ENCODE data around the gene ATAD3C. TPM values are rescaled to one million over a fixed set of nuclear protein-coding genes. Genes with fewer than 3 reads are reported as not detected.
"Not testable (repeated sequence)": the region's sequence is repeated elsewhere in the genome, so short reads cannot be mapped to it uniquely, and the experiment has no call there.

Gene ATAD3C
- total RNA-seq, 1 experiment from 2014 or later: not detected

DNA sequence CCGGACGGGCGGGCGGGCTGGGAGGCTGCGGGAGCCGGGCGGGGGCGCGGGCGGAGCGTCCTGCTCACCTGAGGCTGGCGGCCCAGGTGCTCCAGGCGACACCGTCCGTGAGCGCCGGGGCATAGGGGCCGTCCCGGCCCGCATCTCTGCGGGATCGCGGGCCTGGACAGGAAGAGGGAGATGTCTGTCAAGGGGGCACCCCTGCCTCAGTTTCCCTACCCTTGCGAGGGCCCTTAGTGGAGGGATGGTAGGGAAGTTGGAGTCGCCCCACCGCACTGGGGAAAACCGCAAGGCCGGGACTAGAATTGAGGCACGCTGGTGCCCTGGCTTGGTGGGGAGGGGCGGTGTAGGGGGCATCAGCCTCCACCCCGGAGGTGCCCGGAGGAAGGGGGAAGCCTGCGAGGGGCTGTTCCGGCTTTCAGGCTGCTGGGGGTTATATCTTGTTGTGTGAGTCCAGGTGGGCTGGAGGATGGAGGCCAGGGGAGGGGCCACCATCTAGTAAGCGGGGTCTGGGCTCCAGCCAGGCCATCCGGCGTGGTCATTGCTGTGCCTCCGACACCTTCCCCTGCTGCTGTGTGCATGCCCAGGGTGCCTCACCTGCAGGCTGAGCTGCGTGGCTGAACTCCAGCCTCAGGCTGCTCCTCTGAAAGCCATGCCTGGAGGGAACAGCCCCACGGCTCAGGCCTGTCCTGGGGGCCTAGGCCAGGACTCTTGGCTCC lies 13.4 kb upstream of the ATAD3C start:
- Histone ChIP-seq H3K27me3 (no peaks in the 10 kb centered on the region), H3K36me3 (no peaks in the 10 kb centered on the region), H3K9me3 (no peaks in the 10 kb centered on the region), H3K4me3 (peak overlapping the region; percentile 23; the same call in 1 of the 2 replicates)
- no peak for DNase-seq

DNA sequence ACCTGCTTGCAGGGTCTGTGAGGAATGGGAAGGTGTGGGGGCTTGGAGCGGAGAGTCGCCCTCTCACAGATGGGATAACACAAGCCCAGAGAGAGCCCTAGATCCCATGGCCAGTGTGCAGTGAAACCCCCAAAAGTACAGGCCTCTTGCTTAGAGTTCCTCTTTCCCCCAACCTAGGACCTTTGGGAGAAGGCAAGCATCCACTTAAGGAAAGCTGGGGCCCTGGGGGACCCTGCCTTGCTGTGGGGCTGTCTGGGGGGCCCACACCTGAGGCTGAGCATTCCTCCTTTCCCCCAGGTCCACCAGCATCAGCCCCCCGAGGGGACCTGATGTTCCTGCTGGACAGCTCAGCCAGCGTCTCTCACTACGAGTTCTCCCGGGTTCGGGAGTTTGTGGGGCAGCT lies 12.9 kb upstream of the ATAD3C start:
- Histone ChIP-seq H3K4me3 (no peak overlapping the region), H3K36me3 (no peaks in the 10 kb centered on the region), H3K27me3 (no peaks in the 10 kb centered on the region), H3K9me3 (no peaks in the 10 kb centered on the region)
- no peak for DNase-seq

DNA sequence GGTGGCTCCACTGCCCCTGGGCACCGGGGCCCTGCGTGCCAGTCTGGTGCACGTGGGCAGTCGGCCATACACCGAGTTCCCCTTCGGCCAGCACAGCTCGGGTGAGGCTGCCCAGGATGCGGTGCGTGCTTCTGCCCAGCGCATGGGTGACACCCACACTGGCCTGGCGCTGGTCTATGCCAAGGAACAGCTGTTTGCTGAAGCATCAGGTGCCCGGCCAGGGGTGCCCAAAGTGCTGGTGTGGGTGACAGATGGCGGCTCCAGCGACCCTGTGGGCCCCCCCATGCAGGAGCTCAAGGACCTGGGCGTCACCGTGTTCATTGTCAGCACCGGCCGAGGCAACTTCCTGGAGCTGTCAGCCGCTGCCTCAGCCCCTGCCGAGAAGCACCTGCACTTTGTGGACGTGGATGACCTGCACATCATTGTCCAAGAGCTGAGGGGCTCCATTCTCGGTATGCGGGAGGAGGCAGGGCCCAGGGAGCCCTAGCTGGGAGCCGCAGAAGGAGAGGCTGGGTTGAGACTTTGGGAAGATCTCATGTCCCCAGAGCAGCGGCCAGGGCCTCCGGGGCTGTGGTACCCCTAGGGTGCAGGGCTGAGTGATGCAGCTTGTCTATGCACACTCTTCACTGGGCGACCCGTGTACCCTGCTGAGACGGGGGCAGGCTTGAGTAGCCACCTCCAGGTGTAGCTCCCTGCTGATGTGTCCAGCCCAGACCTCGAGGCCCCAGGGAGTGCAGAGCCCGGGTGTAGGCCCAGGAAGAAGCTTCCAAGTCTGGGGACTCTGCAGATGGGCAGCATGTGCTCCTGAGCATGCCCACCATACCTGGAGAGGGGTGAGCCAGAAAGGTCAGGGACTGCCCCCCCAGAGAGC lies 12.2 kb upstream of the ATAD3C start:
- Histone ChIP-seq H3K4me3 (no peak overlapping the region), H3K36me3 (no peaks in the 10 kb centered on the region), H3K9me3 (no peaks in the 10 kb centered on the region), H3K27me3 (no peaks in the 10 kb centered on the region)
- DNase-seq: no peak

DNA sequence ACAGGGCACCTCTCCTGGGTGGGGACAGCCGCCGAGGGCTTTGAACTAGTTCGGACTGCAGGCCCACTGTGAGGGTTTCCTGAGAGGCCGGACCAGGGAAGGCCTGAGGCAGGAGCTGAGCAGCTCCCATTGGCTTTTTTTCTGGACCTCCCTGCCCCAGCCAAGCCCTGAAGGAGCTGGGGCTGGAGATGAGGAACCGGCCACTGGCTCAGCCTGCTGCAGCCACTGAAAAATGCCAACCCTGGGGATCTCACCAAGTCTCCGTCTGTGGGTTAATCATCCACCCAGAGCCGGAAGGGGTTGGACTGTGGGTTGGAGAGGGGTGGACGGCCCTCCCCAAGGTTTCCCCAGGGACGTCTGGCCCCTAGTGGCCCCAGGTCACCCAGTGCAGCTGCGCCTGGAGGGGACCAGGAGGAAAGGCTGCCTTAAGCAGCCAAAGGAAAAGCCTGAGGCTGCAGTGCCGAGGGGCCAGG lies 11.5 kb upstream of the ATAD3C start:
- Histone ChIP-seq H3K9me3 (no peaks in the 10 kb centered on the region), H3K36me3 (no peaks in the 10 kb centered on the region), H3K4me3 (no peak overlapping the region), H3K27me3 (no peaks in the 10 kb centered on the region)
- DNase-seq: no peak

DNA sequence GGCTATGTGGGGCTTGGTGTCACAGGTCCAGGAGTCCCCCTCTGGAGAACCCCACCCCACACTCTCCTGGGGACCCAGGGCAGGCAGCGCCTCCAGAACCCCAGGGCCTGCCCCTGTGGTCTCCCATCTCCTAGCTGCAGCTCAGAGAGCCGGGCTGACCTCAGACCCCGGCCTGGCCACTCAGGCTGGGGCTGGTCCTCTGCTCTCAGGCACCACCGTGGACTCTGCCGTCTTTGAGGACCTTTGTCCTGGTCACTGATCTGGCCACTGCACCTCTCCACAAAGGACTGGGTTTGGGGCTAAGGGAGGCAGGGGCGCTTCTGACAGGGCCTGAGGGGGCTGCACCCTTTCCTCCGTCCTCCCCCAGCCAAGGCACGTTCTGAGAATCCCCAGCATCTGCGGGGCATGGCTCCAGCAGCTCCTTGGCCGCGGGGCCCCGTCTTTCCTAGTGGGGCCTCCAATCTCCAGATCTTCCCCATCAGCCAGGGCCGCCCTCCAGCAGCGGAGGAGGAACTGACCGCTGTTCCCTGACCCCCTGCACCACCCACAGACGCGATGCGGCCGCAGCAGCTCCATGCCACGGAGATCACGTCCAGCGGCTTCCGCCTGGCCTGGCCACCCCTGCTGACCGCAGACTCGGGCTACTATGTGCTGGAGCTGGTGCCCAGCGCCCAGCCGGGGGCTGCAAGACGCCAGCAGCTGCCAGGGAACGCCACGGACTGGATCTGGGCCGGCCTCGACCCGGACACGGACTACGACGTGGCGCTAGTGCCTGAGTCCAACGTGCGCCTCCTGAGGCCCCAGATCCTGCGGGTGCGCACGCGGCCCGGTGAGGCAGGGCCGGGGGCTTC lies 10.7 kb upstream of the ATAD3C start:
- no peaks in the 10 kb centered on the region for H3K9me3 ChIP-seq
- H3K36me3 ChIP-seq: no peaks in the 10 kb centered on the region
- H3K27me3 ChIP-seq: no peaks in the 10 kb centered on the region
- no peak overlapping the region for H3K4me3 ChIP-seq
- no peak for DNase-seq

DNA sequence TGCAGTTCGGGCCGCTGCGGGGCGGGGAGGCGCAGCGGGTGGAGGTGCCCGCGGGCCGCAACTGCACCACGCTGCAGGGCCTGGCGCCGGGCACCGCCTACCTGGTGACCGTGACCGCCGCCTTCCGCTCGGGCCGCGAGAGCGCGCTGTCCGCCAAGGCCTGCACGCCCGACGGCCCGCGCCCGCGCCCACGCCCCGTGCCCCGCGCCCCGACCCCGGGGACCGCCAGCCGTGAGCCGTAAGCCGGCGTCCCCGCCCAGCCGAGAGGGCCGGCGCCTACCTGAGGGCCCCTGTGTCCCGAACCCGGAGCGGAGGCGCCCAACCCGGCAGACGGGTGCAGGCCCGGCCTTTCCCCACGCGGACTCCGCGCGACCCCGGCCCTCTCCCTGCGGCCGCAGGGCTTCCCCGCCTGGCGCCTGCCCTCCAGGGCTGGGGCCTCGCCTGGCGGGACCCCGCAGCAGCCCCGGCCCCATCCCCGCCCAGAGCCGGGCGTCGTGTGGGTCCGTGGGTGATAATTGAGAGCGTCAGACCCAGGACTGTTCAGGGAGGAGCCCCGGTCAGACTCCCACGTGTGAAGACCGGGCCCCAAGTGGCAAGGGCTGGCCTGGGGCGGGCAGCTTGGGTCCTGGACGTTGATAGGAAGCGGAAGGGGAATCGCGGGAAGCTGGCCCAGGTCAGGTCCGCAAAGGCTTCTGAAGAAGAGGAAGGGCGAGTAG lies 9.8 kb upstream of the ATAD3C start:
- no peak overlapping the region for H3K4me3 ChIP-seq
- no peaks in the 10 kb centered on the region for H3K36me3 ChIP-seq
- no peaks in the 10 kb centered on the region for H3K9me3 ChIP-seq
- no peak for DNase-seq
- no peaks in the 10 kb centered on the region for H3K27me3 ChIP-seq

DNA sequence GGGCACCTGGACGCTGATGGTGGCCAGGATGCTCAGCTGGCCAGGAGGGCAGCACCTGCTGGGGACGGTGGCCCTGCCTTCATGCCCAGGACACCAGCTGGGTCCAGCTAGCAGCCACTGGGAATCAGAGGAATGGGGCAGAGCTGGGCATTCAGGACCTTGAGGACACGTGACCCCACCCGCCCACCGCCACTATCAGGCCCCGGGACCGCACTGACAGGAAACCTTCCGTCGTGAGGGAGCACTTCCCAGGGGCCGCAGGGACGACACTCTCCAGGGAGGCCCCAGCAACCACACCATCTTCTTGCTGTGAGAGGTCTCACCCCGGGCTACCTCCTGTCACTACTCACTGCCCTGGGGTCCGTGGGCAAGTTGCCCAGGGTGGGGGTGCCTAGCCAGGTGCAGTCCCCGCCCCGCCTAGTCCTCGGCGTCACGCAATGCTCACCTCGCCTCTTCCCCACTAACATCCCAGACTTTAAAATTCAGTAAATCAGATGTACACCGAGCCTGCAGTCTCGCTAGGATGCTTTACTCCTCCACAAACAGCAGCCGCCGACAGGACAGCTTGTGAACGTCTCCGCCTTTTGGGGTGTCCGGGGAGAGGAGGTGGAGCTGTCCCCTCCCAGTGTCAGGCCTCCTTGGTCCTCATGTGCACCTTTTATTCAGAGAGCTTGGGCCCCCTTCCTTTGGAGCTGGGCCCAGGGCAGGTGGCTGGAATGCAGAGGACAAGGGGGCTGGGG lies 9.1 kb upstream of the ATAD3C start:
- Histone ChIP-seq H3K4me3 (no peak overlapping the region), H3K27me3 (no peaks in the 10 kb centered on the region), H3K9me3 (no peaks in the 10 kb centered on the region), H3K36me3 (no peaks in the 10 kb centered on the region)
- DNase-seq: no peak

DNA sequence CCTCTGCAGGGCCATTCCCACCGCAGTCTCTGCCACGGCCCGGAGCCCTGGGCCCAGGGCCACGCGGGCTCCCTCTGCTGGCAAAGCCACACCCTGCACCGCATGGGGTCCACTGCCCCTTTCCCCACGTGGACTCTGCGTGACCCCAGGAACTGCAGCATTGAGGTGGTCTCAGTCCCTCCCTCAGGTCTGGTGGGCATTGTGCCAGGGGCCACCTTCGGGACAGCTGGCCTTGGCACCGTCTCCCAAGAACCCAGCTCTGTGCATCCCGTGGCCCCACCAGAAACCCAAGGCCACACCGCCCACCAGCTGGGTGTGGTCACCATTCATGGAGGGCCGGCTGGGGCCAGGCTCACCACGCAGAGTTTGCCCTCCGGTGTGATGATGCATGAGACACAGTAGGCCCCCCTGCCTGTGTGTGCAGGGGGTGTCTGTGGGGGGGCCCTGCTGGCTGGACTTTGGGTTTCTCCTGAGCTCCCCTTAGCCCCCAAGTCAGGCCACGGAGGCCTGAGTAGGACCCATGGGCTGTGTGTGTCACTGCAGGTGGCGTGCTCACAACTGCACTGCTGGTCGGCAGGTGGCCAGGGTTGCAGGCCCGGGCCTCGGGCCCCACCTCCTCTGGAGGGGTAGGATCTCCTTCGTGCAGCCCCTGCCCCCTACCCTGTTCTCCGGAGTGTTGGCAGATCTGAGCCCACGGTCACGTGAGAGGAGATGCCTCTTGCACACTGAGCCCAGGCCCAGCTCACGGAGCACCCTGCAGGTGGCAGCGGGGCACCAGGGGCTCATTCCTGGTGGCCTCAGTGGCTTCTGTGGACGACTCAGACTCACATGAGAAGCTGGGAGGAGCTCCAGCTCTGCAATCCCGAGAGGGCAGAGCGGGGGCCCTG lies 8.2 kb upstream of the ATAD3C start:
- peak; percentile 44 for DNase-seq
- no peaks in the 10 kb centered on the region for H3K9me3 ChIP-seq
- no peaks in the 10 kb centered on the region for H3K27me3 ChIP-seq
- H3K36me3 ChIP-seq: no peaks in the 10 kb centered on the region
- no peak overlapping the region for H3K4me3 ChIP-seq

DNA sequence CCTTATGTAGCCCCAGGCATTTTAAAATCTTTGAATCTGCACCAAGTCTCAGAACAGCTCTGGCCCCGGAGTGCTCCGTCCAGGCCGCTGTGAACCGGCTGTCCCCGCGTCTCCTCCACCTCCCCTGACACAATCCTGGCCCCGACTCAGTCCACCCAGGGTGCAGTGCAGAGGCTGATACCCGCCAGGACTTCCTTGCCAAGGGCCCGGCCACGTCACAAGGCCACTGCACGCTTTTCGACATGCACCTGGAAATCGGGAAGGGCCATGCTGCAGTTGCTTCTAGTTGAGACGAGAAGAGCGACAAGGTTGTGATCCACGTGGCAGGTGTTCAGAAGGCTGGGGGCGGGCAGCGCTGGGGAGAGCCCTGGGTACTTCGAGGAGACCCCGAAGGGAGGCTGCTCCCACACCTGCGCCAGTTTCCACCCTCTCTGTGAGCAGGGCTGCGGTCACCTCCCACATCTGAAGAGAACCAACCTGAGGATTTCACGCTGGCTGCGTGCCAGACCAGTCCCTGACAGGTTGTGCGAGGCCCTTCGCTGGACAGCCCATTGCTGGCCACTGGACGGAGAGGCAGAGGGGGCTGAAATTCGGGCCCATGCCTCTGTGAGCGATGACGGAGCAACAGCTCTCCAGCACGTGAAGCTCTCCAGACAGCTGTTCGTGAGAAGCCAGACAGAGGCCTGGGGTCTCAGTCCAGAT lies 7.3 kb upstream of the ATAD3C start:
- Histone ChIP-seq H3K9me3 (no peaks in the 10 kb centered on the region), H3K27me3 (no peaks in the 10 kb centered on the region), H3K36me3 (no peaks in the 10 kb centered on the region), H3K4me3 (no peak overlapping the region)
- DNase-seq: no peak

DNA sequence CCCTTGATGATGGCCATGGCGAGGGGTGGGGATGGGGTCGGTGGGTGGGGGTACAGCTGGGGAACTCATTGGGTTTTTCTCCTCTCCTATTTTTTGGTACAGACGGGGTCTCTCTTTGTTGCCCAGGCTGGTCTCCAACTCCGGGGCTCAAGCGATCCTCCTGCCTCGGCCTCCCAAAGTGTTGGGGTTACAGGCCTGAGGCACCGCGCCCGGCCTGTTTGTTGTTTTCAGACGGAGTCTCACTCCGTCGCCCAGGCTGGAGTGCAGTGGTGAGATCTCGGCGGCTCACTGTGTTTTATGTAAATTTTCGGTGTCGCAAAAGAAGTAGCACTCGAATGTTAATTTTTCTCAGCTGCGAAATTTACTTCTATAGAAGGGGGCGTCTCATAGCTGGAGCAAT lies 2.9 kb upstream of the ATAD3C start:
- DNase-seq, H3K36me3 ChIP-seq, H3K9me3 ChIP-seq, H3K4me3 ChIP-seq, H3K27me3 ChIP-seq: not testable (repeated sequence)

DNA sequence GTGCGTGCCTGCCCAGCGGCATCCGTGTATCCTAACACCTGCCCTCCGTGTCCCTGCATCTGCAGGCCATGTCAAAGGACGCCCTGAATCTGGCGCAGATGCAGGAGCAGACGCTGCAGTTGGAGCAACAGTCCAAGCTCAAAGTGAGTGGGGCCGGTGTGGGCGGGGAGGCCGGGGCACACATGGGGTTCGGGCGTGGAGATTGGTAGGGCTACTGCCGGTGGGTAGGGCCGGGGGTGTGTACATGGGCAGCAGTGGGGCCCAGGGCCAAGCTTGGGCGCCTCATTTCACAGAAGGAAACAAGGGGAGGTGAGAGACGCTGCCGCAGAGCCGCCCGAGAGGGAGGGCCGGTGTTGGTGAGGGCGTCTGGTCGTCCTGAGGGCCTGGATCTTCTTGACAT lies 1.1 kb downstream of the ATAD3C start:
- not testable (repeated sequence) for DNase-seq, H3K4me3 ChIP-seq, H3K27me3 ChIP-seq, H3K9me3 ChIP-seq, H3K36me3 ChIP-seq

DNA sequence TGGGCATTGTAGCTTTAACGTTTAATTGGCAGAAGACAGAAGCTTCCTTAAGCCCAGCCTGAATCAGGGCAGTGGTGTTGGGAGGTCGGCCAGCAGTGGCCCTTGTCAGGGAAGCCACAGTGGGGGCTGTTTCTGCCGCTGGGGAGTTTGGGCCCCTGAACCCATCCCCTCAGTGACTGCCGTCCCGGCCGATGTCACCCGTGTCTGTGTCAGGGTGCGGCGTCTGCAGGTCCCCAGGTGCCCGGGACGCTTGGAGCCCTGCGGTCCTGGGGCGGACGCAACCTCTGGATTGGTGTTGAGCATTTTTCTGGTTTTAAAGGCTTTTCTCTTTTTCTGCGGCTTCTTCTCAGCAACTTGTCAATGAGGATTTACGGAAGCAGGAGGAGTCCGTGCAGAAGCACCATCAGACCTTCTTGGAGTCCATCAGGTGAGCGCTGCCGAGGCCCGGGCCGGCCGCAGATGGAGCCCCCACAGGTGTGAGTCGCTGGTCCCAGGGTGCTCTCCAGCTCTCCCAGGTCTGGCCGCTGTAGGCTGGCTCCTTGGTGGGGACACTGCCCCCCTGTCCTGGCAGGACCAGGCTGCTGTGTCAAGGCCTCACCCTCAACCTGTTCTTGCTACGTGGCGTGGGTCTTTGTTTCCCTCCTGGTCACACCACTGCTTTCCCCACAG lies 2.3 kb downstream of the ATAD3C start:
- H3K4me3 ChIP-seq: no peak overlapping the region
- no peak for DNase-seq
- H3K9me3 ChIP-seq: no peaks in the 10 kb centered on the region

DNA sequence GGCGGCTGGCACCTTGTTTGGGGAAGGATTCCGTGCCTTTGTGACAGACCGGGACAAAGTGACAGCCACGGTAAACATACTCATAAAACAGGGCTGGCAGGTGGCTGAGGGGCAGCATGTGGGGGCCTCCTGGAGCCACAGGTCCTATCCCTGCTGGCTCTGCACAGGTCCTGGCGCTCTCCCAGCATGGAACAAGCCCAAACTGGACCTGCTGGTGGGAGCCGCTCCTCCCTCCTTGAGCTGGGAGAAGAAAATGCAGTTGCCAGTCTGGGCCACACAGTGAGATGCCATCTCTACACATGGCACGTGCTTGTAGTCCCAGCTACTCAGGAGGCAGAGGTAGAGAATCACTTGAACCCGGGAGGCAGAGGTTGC lies 2.9 kb downstream of the ATAD3C start:
- H3K36me3 ChIP-seq, H3K27me3 ChIP-seq, DNase-seq, H3K4me3 ChIP-seq, H3K9me3 ChIP-seq: not testable (repeated sequence)

More for the DNA sequence above, 2.3 kb downstream of the ATAD3C start:
- Histone ChIP-seq H3K36me3 (no peaks in the 10 kb centered on the region), H3K27me3 (no peaks in the 10 kb centered on the region)

DNA sequence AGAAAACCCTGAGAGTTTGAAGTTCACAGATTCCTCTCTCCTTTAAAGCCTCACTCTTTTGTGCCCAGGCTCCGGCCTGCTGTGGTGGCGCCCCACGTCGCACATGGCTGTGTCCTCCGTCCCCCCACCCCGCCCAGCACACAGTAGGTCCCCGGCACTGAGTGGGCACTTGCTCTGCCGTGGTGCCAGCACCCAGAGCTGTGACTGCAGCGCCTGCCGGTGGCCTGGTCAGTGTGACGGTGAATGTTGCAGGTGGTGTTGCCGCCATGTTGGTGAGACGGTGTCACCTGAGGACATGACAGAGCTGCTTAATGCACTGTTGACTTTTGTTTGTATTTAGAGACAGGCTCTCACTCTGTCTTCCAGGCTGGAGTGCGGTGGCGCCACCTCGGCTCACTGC lies 3.4 kb downstream of the ATAD3C start:
- DNase-seq: no peak
- Histone ChIP-seq H3K27me3 (no peaks in the 10 kb centered on the region), H3K9me3 (no peaks in the 10 kb centered on the region)

More for the DNA sequence above, 3.4 kb downstream of the ATAD3C start:
- no peaks in the 10 kb centered on the region for H3K36me3 ChIP-seq
- H3K4me3 ChIP-seq: no peak overlapping the region
